Measurements from ENCODE around the gene ITPR1.
A peak's percentile ranks its signal among the peaks of the same experiment; 100 is the strongest.

DNA sequence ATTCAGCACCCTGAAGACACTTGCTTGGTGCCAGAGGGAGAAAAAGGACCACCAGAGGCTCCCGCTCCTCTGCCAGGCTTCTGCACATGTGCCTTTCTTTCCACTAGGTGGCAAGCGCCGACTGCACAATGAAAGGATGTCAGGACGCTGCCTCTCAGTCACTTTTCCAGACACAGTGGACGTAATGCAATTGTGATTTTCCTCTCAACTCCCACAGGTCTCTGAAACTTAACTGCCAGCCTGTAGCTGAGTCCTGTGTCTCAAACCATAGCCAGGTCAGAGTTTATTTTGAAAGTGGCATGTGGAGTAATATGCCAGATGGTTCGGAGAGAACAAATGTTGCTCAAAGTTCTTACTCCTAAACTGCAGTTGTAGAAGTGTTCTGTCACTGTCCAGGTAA, 162.9 kb downstream of the ITPR1 start:
- no peak for TF ChIP-seq POLR2A (IDR thresholded peaks at IDR 0.05)
- TF ChIP-seq, protein P1, sequence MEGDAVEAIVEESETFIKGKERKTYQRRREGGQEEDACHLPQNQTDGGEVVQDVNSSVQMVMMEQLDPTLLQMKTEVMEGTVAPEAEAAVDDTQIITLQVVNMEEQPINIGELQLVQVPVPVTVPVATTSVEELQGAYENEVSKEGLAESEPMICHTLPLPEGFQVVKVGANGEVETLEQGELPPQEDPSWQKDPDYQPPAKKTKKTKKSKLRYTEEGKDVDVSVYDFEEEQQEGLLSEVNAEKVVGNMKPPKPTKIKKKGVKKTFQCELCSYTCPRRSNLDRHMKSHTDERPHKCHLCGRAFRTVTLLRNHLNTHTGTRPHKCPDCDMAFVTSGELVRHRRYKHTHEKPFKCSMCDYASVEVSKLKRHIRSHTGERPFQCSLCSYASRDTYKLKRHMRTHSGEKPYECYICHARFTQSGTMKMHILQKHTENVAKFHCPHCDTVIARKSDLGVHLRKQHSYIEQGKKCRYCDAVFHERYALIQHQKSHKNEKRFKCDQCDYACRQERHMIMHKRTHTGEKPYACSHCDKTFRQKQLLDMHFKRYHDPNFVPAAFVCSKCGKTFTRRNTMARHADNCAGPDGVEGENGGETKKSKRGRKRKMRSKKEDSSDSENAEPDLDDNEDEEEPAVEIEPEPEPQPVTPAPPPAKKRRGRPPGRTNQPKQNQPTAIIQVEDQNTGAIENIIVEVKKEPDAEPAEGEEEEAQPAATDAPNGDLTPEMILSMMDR (IDR thresholded peaks at IDR 0.05): peak; percentile 65 to 74
- TF ChIP-seq EP300 (IDR thresholded peaks at IDR 0.05): no peak
- TF ChIP-seq POLR2AphosphoS5 (IDR thresholded peaks at IDR 0.05): no peak
